Keratinocyte (primary cell): Measurements from ENCODE around the gene CALCOCO1. TPM values are rescaled to one million over a fixed set of nuclear protein-coding genes. Genes with fewer than 3 reads are reported as not detected.

Experiments
- DNase-seq: peaks from one replicate; pipeline ENCODE4 v3.0.0-alpha.2; 2011; ENCODE audit warnings: low read depth, missing footprints, low spot score
- FAIRE-seq: peaks from 2 replicates; lab custom pipeline; 2011; peaks lifted over from hg19 to GRCh38; lab: Jason Lieb, UNC
- H2AFZ ChIP-seq: 2 replicates; pipeline ENCODE4 v1.6.0; 2012; ENCODE audit warnings: low read length, control low read depth, inconsistent platforms; ENCODE audit not compliant: control insufficient read depth
- H3K27ac ChIP-seq: 2 replicates; pipeline ENCODE4 v1.5.1; 2011; ENCODE audit warnings: low read length; ENCODE audit not compliant: control insufficient read depth, insufficient read depth
- H3K27me3 ChIP-seq: 3 replicates; pipeline ENCODE4 v1.6.0; 2011; ENCODE audit warnings: low read length; ENCODE audit not compliant: control insufficient read depth, insufficient read depth; ENCODE audit errors: extremely low read depth
- H3K36me3 ChIP-seq, 2 experiments: 2 replicates in 1 of 2; 3 replicates in 1 of 2; pipeline ENCODE4 v1.5.1; 2011; ENCODE audit warnings: low read length in 2 of 2, mild to moderate bottlenecking in 1 of 2; ENCODE audit not compliant: control insufficient read depth in 2 of 2, insufficient read depth in 2 of 2; ENCODE audit errors: extremely low read depth in 1 of 2
- H3K4me1 ChIP-seq: 3 replicates; pipeline ENCODE4 v1.5.1; 2011; ENCODE audit warnings: low read length; ENCODE audit not compliant: control insufficient read depth, insufficient read depth; ENCODE audit errors: extremely low read depth
- H3K4me2 ChIP-seq: 3 replicates; pipeline ENCODE4 v1.6.0; 2011; ENCODE audit warnings: low read depth, low read length; ENCODE audit not compliant: control insufficient read depth, insufficient read depth; ENCODE audit errors: extremely low read depth
- H3K4me3 ChIP-seq, 3 experiments: fragments of 200-600 bp in 1 of 3; sonication (generic) in 1 of 3; 2 replicates in 2 of 3; 3 replicates in 1 of 3; pipeline ENCODE4 v1.5.1; 2011 to 2016; ENCODE audit warnings: low read length in 3 of 3, mild to moderate bottlenecking in 3 of 3, control low read depth in 2 of 3, inconsistent platforms in 1 of 3, low read depth in 1 of 3, mixed read lengths in 1 of 3, mixed run types in 1 of 3, moderate library complexity in 1 of 3; ENCODE audit not compliant: control insufficient read depth in 2 of 3, insufficient read depth in 2 of 3; ENCODE audit errors: extremely low read depth in 1 of 3
- H3K79me2 ChIP-seq: 2 replicates; pipeline ENCODE4 v1.6.0; 2012; ENCODE audit warnings: low read length; ENCODE audit not compliant: control insufficient read depth, insufficient read depth
- H3K9ac ChIP-seq: 3 replicates; pipeline ENCODE4 v1.6.0; 2011; ENCODE audit warnings: low read length; ENCODE audit not compliant: control insufficient read depth, insufficient read depth; ENCODE audit errors: extremely low read depth
- H3K9me1 ChIP-seq: 3 replicates; pipeline ENCODE4 v1.6.0; 2011; ENCODE audit warnings: low read length; ENCODE audit not compliant: control insufficient read depth, insufficient read depth; ENCODE audit errors: extremely low read depth
- H3K9me3 ChIP-seq: 2 replicates; pipeline ENCODE4 v1.5.1; 2012; ENCODE audit warnings: low read depth, low read length; ENCODE audit not compliant: control insufficient read depth
- H4K20me1 ChIP-seq: 3 replicates; pipeline ENCODE4 v1.6.0; 2011; ENCODE audit warnings: low read length; ENCODE audit not compliant: control insufficient read depth, insufficient read depth; ENCODE audit errors: extremely low read depth
- CTCF ChIP-seq, 3 experiments: IDR thresholded peaks in 1 of 3; conservative IDR thresholded peaks in 1 of 3; optimal IDR thresholded peaks in 1 of 3; 2 replicates in 2 of 3; 3 replicates in 1 of 3; pipeline versions ENCODE3 to v1.5.1; 2011; ENCODE audit warnings: low read length in 3 of 3, mild to moderate bottlenecking in 3 of 3, moderate library complexity in 2 of 3, control low read depth in 1 of 3, inconsistent platforms in 1 of 3; ENCODE audit not compliant: insufficient read depth in 2 of 3; ENCODE audit errors: extremely low read depth in 1 of 3
- EZH2 ChIP-seq: IDR thresholded peaks from one replicate; pipeline ENCODE4 v1.6.1; 2012; ENCODE audit warnings: inconsistent platforms, mild to moderate bottlenecking, low read length, moderate library complexity
- dilution Hi-C: fragments of 300-500 bp; cut with MboI; formaldehyde crosslinking; loops from one replicate; pipeline ENCODE4 v1.7.0; 2020; ENCODE audit warnings: low sequenced_read_pairs; ENCODE audit not compliant: extremely low pct_ligation_motif_present
- polyA plus RNA-seq, 5 experiments: library from polyadenylated mRNA; depleted of rRNA in 3 of 5; stranded (reverse) in 3 of 5; stranded (forward) in 1 of 5; unstranded in 1 of 5; fragments of >200 nt; gene quantifications; 1 replicate in 1 of 5; 2 replicates in 3 of 5; 3 replicates in 1 of 5; pipeline versions ENCODE4 v1.2.1 to v1.2.3, GENCODE V29; 2011 to 2012; ENCODE audit warnings: missing spikeins in 2 of 5, low read depth in 1 of 5, low replicate concordance in 1 of 5

The CALCOCO1 gene
- polyA plus RNA-seq, 1 donor (not counting 4 experiments of a cell fraction or from before 2014, with no cell fraction given) = 67.3 TPM

- Histone ChIP-seq H3K9me3 (no peaks in the 10 kb centered on the region), H3K4me1 (peaks cover 8% of the 10 kb centered on the region), H3K27me3 (no peaks in the 10 kb centered on the region), H3K27ac (peak overlapping the region; percentile 47), H4K20me1 (no peaks in the 10 kb centered on the region), H2AFZ (peak overlapping the region; percentile 51), H3K36me3 (peaks cover 3 to 5% of the 10 kb centered on the region in 2 experiments), H3K9ac (peak overlapping the region; percentile 44), H3K4me2 (peak overlapping the region; percentile 58), H3K9me1 (no peaks in the 10 kb centered on the region), H3K4me3 (peak overlapping the region in 1 of 3 experiments; percentile 25), H3K79me2 (no peaks in the 10 kb centered on the region)
- DNase-seq (no peak), FAIRE-seq (no peak)
- no peak for TF ChIP-seq CTCF (optimal IDR thresholded peaks at IDR 0.05 in 1 of 3, IDR thresholded peaks at IDR 0.05 in 1 of 3, conservative IDR thresholded peaks at IDR 0.05 in 1 of 3; ENCODE audit: extremely low read depth in 1 of 3, insufficient read depth in 2 of 3, low read length in 3 of 3)
- no peak for TF ChIP-seq EZH2
- dilution Hi-C loops = no loop called here
Observed at GRCh38 chr12:53659571-53659981, 67.7 kb downstream of the CALCOCO1 start.

GRCh38 chr12:53659011-53659551 is 68.2 kb downstream of the CALCOCO1 start:
- peak overlapping the region; percentile 44 for H3K9ac ChIP-seq
- H3K4me2 ChIP-seq = peak overlapping the region; percentile 58
- peaks cover 0 to 4% of the 10 kb centered on the region in 2 experiments for H3K36me3 ChIP-seq
- FAIRE-seq = peak; percentile 48
- DNase-seq = no peak
- no peaks in the 10 kb centered on the region for H3K27me3 ChIP-seq
- H2AFZ ChIP-seq = peak overlapping the region; percentile 51
- no peaks in the 10 kb centered on the region for H4K20me1 ChIP-seq
- H3K79me2 ChIP-seq = no peaks in the 10 kb centered on the region
- TF ChIP-seq CTCF (optimal IDR thresholded peaks at IDR 0.05 in 1 of 3, IDR thresholded peaks at IDR 0.05 in 1 of 3, conservative IDR thresholded peaks at IDR 0.05 in 1 of 3; ENCODE audit: extremely low read depth in 1 of 3, insufficient read depth in 2 of 3, low read length in 3 of 3) = no peak
- TF ChIP-seq EZH2 = no peak
- H3K9me3 ChIP-seq = no peaks in the 10 kb centered on the region
- H3K27ac ChIP-seq = peak overlapping the region; percentile 47
- H3K4me1 ChIP-seq = peaks cover 8% of the 10 kb centered on the region
- no peaks in the 10 kb centered on the region for H3K9me1 ChIP-seq
- dilution Hi-C loops = no loop called here
- H3K4me3 ChIP-seq = peak overlapping the region in 1 of 3 experiments; percentile 25

Other genes with a start within 250 kb of the CALCOCO1 start
- gene MAP3K12, start 228.0 kb downstream of the CALCOCO1 start, polyA plus RNA-seq = 8.7 to 21.8 TPM (median 13.4 TPM) in 3 replicates
- 21.0 to 30.3 TPM (median 28.4 TPM) in 3 replicates for gene TARBP2, start 226.2 kb downstream of the CALCOCO1 start, polyA plus RNA-seq
- not detected in 3 replicates for gene NPFF, start 220.0 kb downstream of the CALCOCO1 start, polyA plus RNA-seq
- gene ATF7, start 101.1 kb downstream of the CALCOCO1 start, polyA plus RNA-seq = 12.9 to 18.0 TPM (median 16.3 TPM) in 3 replicates
- 138 to 236 TPM (median 205 TPM) in 3 replicates for gene ATP5MC2, start 51.4 kb downstream of the CALCOCO1 start, polyA plus RNA-seq
- gene CISTR, start 24.5 kb upstream of the CALCOCO1 start, polyA plus RNA-seq = not detected in 3 replicates
- 4.8 to 5.6 TPM (median 5.2 TPM) in 3 replicates for gene HOXC13, start 211.4 kb upstream of the CALCOCO1 start, polyA plus RNA-seq
- 0.35 to 1.2 TPM (median 0.47 TPM) in 3 replicates for gene HOXC12, start 227.5 kb upstream of the CALCOCO1 start, polyA plus RNA-seq
- gene HOXC11, start 245.7 kb upstream of the CALCOCO1 start, polyA plus RNA-seq = 1.2 to 2.4 TPM (median 1.6 TPM) in 3 replicates
- 2.5 to 4.0 TPM (median 2.9 TPM) in 3 replicates for gene HOTAIR, start 247.5 kb upstream of the CALCOCO1 start, polyA plus RNA-seq